IPS-NIHi7 (cell line): ENCODE data around the gene LRRC27.

ENCODE experiments used
- DNase-seq: peaks from one replicate; pipeline ENCODE4 v3.0.0; 2012; ENCODE audit warnings: mixed read lengths; ENCODE audit errors: extremely low spot score

Gene LRRC27

GRCh38 chr10:132390921-132391675 lies 59.1 kb downstream of the LRRC27 start:
- DNase-seq, result no peak

- no peak for DNase-seq
These were observed 59.7 kb downstream of the LRRC27 start for GRCh38 chr10:132391676-132392020.

GRCh38 chr10:132392184-132392800 lies 60.3 kb downstream of the LRRC27 start:
- DNase-seq, result no peak

- DNase-seq, result no peak
These were observed 61.1 kb downstream of the LRRC27 start for GRCh38 chr10:132392811-132393694.

GRCh38 chr10:132393695-132394181 lies 61.7 kb downstream of the LRRC27 start:
- no peak for DNase-seq

- DNase-seq, result no peak
These were observed 62.3 kb downstream of the LRRC27 start for GRCh38 chr10:132394201-132394811.

GRCh38 chr10:132394936-132395703 lies 63.1 kb downstream of the LRRC27 start:
- DNase-seq, result no peak

- DNase-seq, result no peak
These were observed 63.9 kb downstream of the LRRC27 start for GRCh38 chr10:132395704-132396493.

- DNase-seq, result no peak
These were observed 64.6 kb downstream of the LRRC27 start for GRCh38 chr10:132396494-132397035.

GRCh38 chr10:132397036-132397541 lies 65.1 kb downstream of the LRRC27 start, which contains the start of gene PWWP2B:
TSS of gene PWWP2B (plus strand) at chr10:132397200. CDS start at chr10:132397227, 27 bp downstream.
- DNase-seq, result no peak

GRCh38 chr10:132397671-132398565 lies 65.9 kb downstream of the LRRC27 start:
- DNase-seq, result no peak

GRCh38 chr10:132398566-132398991 lies 66.6 kb downstream of the LRRC27 start:
- no peak for DNase-seq

- no peak for DNase-seq
These were observed 67.4 kb downstream of the LRRC27 start for GRCh38 chr10:132399117-132400035.

GRCh38 chr10:132400041-132400546 lies 68.1 kb downstream of the LRRC27 start:
- no peak for DNase-seq

- DNase-seq, result no peak
These were observed 68.7 kb downstream of the LRRC27 start for GRCh38 chr10:132400547-132401151.

- no peak for DNase-seq
These were observed 69.6 kb downstream of the LRRC27 start for GRCh38 chr10:132401401-132402118.
